OCI-LY1 (cell line): Measurements from ENCODE around the gene FBXW4.

Source experiments
- H2AFZ ChIP-seq: fragments of 200-600 bp; sonication (generic), shearing (Covaris generic); 2 replicates; pipeline ENCODE4 v1.6.0; 2014; ENCODE audit warnings: antibody characterized with exemption, mild to moderate bottlenecking, low read length
- H3F3A ChIP-seq: fragments of 200-600 bp; sonication (generic), shearing (Covaris generic); 2 replicates; pipeline ENCODE4 v1.6.0; 2014; ENCODE audit warnings: mild to moderate bottlenecking, antibody characterized with exemption, low read length, moderate library complexity; ENCODE audit not compliant: insufficient read depth
- H3K27ac ChIP-seq: fragments of 200-600 bp; sonication (generic); 2 replicates; pipeline ENCODE4 v1.5.1; 2014; ENCODE audit warnings: low read length, mixed run types, mild to moderate bottlenecking, low read depth; ENCODE audit not compliant: poor library complexity, severe bottlenecking
- H3K27me3 ChIP-seq: fragments of 200-600 bp; sonication (generic); 2 replicates; pipeline ENCODE4 v1.6.0; 2014; ENCODE audit warnings: antibody characterized with exemption, mild to moderate bottlenecking, low read length, moderate library complexity; ENCODE audit not compliant: insufficient read depth
- H3K36me3 ChIP-seq: fragments of 200-600 bp; sonication (generic); 2 replicates; pipeline ENCODE4 v1.6.1; 2014; ENCODE audit warnings: mild to moderate bottlenecking, antibody characterized with exemption, low read length, moderate library complexity, mixed read lengths; ENCODE audit not compliant: insufficient read depth
- H3K4me1 ChIP-seq: fragments of 200-600 bp; sonication (generic); 2 replicates; pipeline ENCODE4 v1.5.1; 2014; ENCODE audit warnings: mild to moderate bottlenecking, low read length, moderate library complexity; ENCODE audit not compliant: insufficient read depth, severe bottlenecking
- H3K4me2 ChIP-seq: fragments of 200-600 bp; sonication (generic), shearing (Covaris generic); 2 replicates; pipeline ENCODE4 v1.6.1; 2014; ENCODE audit warnings: low read length
- H3K4me3 ChIP-seq: fragments of 200-600 bp; sonication (generic); 2 replicates; pipeline ENCODE4 v1.5.1; 2014; ENCODE audit warnings: low read length, low read depth, mild to moderate bottlenecking, mixed read lengths; ENCODE audit not compliant: poor library complexity, severe bottlenecking
- H3K79me2 ChIP-seq: fragments of 200-600 bp; shearing (Covaris generic); 2 replicates; pipeline ENCODE4 v1.6.1; 2016; ENCODE audit warnings: mixed run types, low read length, mixed read lengths; ENCODE audit not compliant: insufficient read depth
- H3K9ac ChIP-seq: fragments of 200-600 bp; sonication (generic), shearing (Covaris generic); 2 replicates; pipeline ENCODE4 v1.6.1; 2014; ENCODE audit warnings: mild to moderate bottlenecking, low read length, mixed read lengths
- H3K9me2 ChIP-seq: fragments of 200-600 bp; sonication (generic), shearing (Covaris generic); 2 replicates; pipeline ENCODE4 v1.6.1; 2014; ENCODE audit warnings: low read depth, mild to moderate bottlenecking, low read length, mixed read lengths
- H3K9me3 ChIP-seq: fragments of 200-600 bp; shearing (Covaris generic); 2 replicates; pipeline ENCODE4 v1.6.1; 2014; ENCODE audit warnings: low read length, mixed read lengths
- H4K20me1 ChIP-seq: fragments of 200-600 bp; sonication (generic), shearing (Covaris generic); 2 replicates; pipeline ENCODE4 v1.6.0; 2016; ENCODE audit warnings: mild to moderate bottlenecking, low read length; ENCODE audit not compliant: insufficient read depth
- CTCF ChIP-seq: fragments of 200-600 bp; sonication (generic), shearing (Covaris generic); IDR thresholded peaks from 2 replicates; pipeline ENCODE4 v1.5.1; 2017; ENCODE audit warnings: mild to moderate bottlenecking, antibody characterized with exemption, low read length, moderate library complexity, mixed read lengths
- EZH2 ChIP-seq: fragments of 200-600 bp; sonication (generic), shearing (Covaris generic); IDR thresholded peaks from 2 replicates; pipeline ENCODE4 v1.8.0; 2017; ENCODE audit warnings: borderline replicate concordance, mixed run types, mild to moderate bottlenecking, antibody characterized with exemption, low read length, moderate library complexity, mixed read lengths

Gene FBXW4

GRCh38 chr10:101616415-101617101, 78.4 kb downstream of the FBXW4 start:
- no peaks in the 10 kb centered on the region for H3K79me2 ChIP-seq
- H3K4me1 ChIP-seq = peaks cover 15% of the 10 kb centered on the region
- no peaks in the 10 kb centered on the region for H3K9me3 ChIP-seq
- peak overlapping the region; percentile 68 for H3K27ac ChIP-seq
- no peaks in the 10 kb centered on the region for H4K20me1 ChIP-seq
- no peaks in the 10 kb centered on the region for H3K27me3 ChIP-seq
- H3F3A ChIP-seq = no peaks in the 10 kb centered on the region
- TF ChIP-seq EZH2 (no peak), CTCF (no peak)
- no peak overlapping the region for H2AFZ ChIP-seq
- H3K4me2 ChIP-seq = no peak overlapping the region
- no peak overlapping the region for H3K9ac ChIP-seq
- no peaks in the 10 kb centered on the region for H3K9me2 ChIP-seq
- H3K36me3 ChIP-seq = peaks cover 8% of the 10 kb centered on the region; the same call in 1 of the 2 replicates
- no peak overlapping the region for H3K4me3 ChIP-seq

GRCh38 chr10:101615525-101616116, 79.3 kb downstream of the FBXW4 start:
- no peak overlapping the region for H3K4me2 ChIP-seq
- no peaks in the 10 kb centered on the region for H3K9me3 ChIP-seq

More at GRCh38 chr10:101615525-101616116, 79.3 kb downstream of the FBXW4 start:
- no peak for TF ChIP-seq CTCF
- no peak for TF ChIP-seq EZH2
- H3K27me3 ChIP-seq = no peaks in the 10 kb centered on the region
- H4K20me1 ChIP-seq = no peaks in the 10 kb centered on the region
- H3K27ac ChIP-seq = no peak overlapping the region
- peaks cover 15% of the 10 kb centered on the region for H3K4me1 ChIP-seq
- H2AFZ ChIP-seq = no peak overlapping the region
- peaks cover 15% of the 10 kb centered on the region; the same call in 1 of the 2 replicates for H3K36me3 ChIP-seq
- no peaks in the 10 kb centered on the region for H3K79me2 ChIP-seq
- no peaks in the 10 kb centered on the region for H3F3A ChIP-seq
- H3K9ac ChIP-seq = no peak overlapping the region
- H3K9me2 ChIP-seq = no peaks in the 10 kb centered on the region
- H3K4me3 ChIP-seq = no peak overlapping the region
